GM10266 (cell line): Measurements from ENCODE around the gene C12orf60.
A peak's percentile ranks its signal among the peaks of the same experiment; 100 is the strongest.

Experiments used
- DNase-seq: peaks from one replicate; pipeline ENCODE4 v3.0.0; 2012; ENCODE audit errors: extremely low spot score
- TF ChIP-seq, protein P1 (sequence below): IDR thresholded peaks from 2 replicates; pipeline ENCODE4 v1.5.1; 2012; ENCODE audit warnings: mild to moderate bottlenecking, low read depth; ENCODE audit not compliant: control insufficient read depth, insufficient read depth; ENCODE audit errors: missing control alignments

The C12orf60 gene

DNA sequence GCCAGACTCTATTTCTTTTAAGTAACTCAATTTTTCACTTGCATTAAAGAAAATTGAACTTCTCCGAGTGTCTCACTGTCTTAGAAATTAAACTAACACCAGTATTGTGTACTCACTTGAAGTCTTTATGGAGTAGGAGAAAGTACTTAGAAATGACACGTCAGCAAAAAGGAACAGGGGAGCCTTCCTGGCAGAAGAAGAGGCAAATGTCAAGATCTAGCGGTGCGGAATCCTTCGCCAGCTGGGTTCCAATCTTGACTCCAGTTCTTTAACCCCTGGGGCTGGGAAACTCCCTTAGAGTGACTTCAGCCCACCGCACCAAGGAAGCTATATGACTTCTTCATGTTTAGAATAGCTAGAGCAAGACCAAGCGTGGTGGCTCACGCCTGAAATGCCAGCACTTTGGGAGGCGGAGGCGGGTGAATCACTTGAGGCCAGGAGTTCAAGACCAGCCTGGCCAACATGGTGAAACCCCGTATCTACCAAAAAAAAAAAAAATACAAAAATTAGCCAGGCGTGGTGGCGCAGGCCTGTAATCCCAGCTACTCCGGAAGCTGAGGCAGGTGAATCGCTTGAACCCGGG, 34.6 kb upstream of the C12orf60 start:
- DNase-seq, result peak; percentile 15
- TF ChIP-seq, protein P1, sequence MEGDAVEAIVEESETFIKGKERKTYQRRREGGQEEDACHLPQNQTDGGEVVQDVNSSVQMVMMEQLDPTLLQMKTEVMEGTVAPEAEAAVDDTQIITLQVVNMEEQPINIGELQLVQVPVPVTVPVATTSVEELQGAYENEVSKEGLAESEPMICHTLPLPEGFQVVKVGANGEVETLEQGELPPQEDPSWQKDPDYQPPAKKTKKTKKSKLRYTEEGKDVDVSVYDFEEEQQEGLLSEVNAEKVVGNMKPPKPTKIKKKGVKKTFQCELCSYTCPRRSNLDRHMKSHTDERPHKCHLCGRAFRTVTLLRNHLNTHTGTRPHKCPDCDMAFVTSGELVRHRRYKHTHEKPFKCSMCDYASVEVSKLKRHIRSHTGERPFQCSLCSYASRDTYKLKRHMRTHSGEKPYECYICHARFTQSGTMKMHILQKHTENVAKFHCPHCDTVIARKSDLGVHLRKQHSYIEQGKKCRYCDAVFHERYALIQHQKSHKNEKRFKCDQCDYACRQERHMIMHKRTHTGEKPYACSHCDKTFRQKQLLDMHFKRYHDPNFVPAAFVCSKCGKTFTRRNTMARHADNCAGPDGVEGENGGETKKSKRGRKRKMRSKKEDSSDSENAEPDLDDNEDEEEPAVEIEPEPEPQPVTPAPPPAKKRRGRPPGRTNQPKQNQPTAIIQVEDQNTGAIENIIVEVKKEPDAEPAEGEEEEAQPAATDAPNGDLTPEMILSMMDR, result no peak

DNA sequence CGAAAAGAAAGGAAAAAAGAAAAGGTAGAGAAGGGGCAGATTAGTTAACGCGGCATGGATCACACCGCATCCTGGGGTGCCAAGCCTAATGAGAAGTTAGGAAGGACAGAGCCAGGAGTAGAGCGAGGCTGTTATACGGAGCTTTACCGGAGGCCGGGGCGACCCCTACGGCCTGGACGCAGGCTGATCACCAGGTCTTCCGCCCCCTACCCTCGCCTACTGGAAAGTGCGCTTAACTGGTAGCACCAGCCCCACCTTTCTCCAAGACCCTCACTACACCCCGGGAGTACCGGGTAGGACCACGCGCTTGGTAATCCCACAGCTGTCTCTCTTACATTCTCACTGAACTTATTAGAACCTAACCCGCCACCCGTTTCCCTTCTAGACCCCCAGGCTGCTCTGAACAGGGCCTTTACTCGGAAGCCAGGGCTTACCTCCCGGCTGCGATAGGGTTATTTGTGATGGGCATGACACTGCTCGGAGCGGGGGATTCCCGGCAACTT, 34.0 kb upstream of the C12orf60 start:
- no peak for DNase-seq
- TF ChIP-seq, protein P1, result peak; percentile 51

- peak; percentile 56 for DNase-seq
- TF ChIP-seq, protein P1, result peak; percentile 75
Measured at GRCh38 chr12:14769969-14770495, 33.4 kb upstream of the C12orf60 start.

DNA sequence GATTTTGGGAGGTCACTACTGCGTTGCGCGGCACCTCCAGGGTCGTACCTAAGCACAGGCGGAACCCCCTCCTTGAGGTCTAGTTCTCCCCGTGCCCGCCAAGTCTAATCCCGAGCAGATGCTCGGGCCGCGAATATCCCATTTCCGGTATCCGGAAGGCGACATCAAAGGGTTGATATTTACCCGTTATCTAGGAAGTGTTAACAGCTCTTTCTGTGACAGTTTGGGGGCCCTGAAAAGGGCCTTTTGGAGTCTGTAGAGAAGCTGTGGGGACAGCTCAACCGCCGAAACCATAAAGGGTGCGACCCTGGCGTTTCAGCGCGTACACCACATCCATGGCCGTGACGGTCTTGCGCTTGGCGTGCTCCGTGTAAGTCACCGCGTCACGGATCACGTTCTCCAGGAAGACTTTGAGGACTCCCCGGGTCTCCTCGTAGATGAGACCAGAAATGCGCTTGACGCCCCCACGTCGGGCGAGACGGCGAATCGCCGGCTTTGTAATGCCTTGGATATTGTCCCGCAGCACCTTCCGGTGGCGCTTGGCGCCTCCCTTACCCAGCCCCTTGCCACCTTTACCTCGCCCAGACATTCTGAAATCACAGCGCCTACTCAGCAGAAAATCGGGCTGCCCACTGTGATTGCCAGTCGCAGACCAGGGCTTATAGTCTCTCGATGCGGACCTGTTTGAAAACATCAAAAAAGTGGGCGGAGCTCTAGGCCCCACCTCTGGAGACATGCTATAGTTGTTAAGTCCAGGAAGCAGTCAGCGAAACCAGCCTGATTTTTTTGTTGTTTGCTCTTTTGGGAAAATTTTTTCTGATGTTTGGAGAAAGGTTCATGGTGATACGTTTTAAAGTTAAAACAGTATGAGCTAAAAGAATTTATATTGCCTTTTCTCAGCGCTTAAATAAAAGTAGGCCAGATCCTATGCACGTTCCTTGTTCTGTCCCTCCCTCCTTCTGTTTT, 32.7 kb upstream of the C12orf60 start:
- TF ChIP-seq, protein P1, result no peak
- peak; percentile 69 for DNase-seq

DNA sequence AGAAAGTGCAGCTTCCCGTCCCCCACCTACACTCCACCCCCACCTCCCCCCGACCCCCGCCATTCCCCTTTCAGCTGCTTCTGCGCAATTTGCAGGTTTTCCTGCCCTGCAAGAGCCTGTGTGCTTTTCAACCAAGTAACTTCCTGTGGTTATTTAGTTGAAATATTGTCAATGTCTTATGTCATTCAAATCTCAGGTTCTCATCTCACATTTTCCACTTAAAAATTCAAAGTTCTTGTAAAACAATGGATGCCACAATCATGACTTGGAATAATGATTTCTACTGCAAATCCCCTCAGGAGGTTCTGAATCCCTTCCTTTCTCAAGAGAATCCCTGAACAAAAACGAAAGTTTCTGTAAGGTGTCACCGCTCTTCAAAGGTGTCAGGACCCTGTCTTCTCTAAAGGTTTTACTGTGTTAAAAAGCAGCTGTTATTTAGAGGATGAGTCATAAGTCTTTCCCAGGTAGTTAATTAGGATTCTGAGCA, 31.8 kb upstream of the C12orf60 start:
- peak; percentile 21 for DNase-seq

DNA sequence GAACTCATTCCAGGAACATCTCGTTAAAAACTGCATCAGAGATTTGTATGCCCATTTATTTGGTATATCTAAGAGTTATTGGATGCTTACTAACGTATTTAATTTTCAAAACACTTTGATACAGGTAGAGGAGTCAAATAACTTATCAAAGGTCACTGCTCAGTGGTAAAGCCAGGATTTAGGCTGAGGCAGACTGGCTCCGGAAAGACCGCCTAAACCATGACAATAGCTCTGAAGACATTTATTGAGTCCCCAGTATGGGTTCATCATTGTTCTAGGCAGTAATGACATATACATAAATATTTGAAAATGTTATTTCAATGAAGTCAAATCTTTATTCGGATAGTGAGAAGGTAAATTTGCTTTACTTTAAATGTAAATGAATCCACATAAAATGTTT, 30.5 kb upstream of the C12orf60 start:
- TF ChIP-seq, protein P1, result no peak
- DNase-seq, result no peak

More for the DNA sequence above, 31.8 kb upstream of the C12orf60 start:
- TF ChIP-seq, protein P1, result no peak
